ENCODE results near the gene SLC27A1.

Gene SLC27A1

DNA sequence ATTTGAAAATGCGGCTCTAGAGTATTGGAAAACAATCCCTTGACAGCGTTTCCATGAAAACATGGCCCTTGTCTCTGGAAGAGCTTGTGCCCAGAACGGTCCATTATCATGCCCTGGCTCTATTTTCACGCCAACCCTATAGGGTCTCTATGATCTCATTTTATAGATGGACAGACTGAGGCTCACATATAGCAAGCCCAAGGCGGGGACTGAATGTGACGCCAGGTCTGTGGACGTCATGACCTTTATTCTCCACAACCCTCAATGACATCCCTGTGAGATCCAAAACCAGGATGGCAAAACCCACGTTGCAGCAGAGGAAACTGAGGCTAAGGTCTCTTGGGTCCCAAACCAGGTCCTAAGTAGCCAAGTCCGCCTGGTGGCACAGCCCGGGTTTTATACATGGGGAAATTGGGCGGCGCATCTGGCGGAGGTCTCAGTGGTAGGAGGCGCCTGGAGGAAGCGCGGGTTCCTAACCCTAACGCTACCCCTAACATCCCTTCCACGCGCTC is 84.7 kb downstream of the SLC27A1 start:
- H3K4me3 ChIP-seq, result peak overlapping the region; percentile 87
- in situ Hi-C loops (cut with MboI; ENCODE audit: low sequenced_read_pairs), result no loop called here
- peaks cover 12% of the 10 kb centered on the region for H3K4me1 ChIP-seq
- H3K9me3 ChIP-seq, result no peaks in the 10 kb centered on the region
- peaks cover 16% of the 10 kb centered on the region for H3K36me3 ChIP-seq (replicated peaks)
- no peaks in the 10 kb centered on the region for H3K27me3 ChIP-seq (ENCODE audit: low read depth)
- no peak for DNase-seq (ENCODE audit: low spot score in 2 of 2)

DNA sequence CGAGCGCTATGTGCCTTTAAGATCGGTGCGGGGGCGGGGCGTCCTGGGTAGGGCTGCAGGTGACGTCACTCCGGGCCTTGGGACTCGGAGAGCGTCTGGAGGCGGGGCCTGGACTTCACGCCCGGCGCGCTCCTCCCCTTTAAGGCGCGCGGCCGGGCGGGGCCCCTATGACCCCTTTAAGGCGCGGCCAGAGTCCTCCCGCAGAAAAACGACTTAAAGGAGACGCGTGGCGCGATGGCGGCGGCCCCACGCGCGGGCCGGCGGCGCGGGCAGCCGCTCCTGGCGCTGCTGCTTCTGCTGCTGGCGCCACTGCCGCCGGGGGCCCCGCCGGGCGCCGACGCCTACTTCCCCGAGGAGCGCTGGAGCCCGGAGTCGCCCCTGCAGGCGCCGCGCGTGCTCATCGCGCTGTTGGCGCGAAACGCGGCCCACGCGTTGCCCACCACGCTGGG is 85.2 kb downstream of the SLC27A1 start, which contains the start of gene COLGALT1:
COLGALT1 (plus strand) TSS at position 170 of the 449 bp plus-strand sequence; CDS start at position 235, 65 bp downstream.
- Histone ChIP-seq H3K9me3 (no peaks in the 10 kb centered on the region), H3K27me3 (ENCODE audit: low read depth) (no peaks in the 10 kb centered on the region), H3K36me3 (replicated peaks) (peaks cover 20% of the 10 kb centered on the region), H3K4me3 (peak within 1 kb of the TSS; percentile 87), H3K4me1 (peaks cover 12% of the 10 kb centered on the region)
- in situ Hi-C loops (cut with MboI; ENCODE audit: low sequenced_read_pairs), result no loop called here
- DNase-seq (ENCODE audit: low spot score in 2 of 2), result peak; percentile 91 to 100
